Aorta (tissue), 5 donors: ENCODE results near the gene SUMO2. TPM values are rescaled to one million over a fixed set of nuclear protein-coding genes. Genes with fewer than 3 reads are reported as not detected.
"Not testable (repeated sequence)": the region's sequence is repeated elsewhere in the genome, so short reads cannot be mapped to it uniquely, and the experiment has no call there.

ENCODE experiments used
- ATAC-seq: fragments of 200-7000 bp; cut with Tn5 transposase; one replicate; pipeline ENCODE4 v1.9.1; 2022; ENCODE audit warnings: moderate library complexity; ENCODE audit not compliant: low FRiP score
- DNase-seq, 2 donors: peaks; one replicate each; pipeline ENCODE4 v3.0.0-alpha.2; 2020
- H3K27ac ChIP-seq, 2 donors: one replicate each; pipeline ENCODE4 v1.5.1; 2013; ENCODE audit warnings: low read length in 2 of 2, mild to moderate bottlenecking in 2 of 2, moderate library complexity in 2 of 2, control low read depth in 1 of 2, inconsistent platforms in 1 of 2, low read depth in 1 of 2
- H3K27me3 ChIP-seq, 2 donors: one replicate each; pipeline ENCODE4 v1.6.1; 2013; ENCODE audit warnings: control low read depth in 1 of 2, low read length in 1 of 2, mild to moderate bottlenecking in 1 of 2, moderate library complexity in 1 of 2; ENCODE audit not compliant: insufficient read depth in 2 of 2, control insufficient read depth in 1 of 2
- H3K36me3 ChIP-seq, 2 donors: one replicate each; pipeline ENCODE4 v1.6.1; 2013; ENCODE audit warnings: control low read depth in 1 of 2, low read length in 1 of 2, mild to moderate bottlenecking in 1 of 2; ENCODE audit not compliant: insufficient read depth in 2 of 2, control insufficient read depth in 1 of 2
- H3K4me1 ChIP-seq, 2 donors: one replicate each; pipeline ENCODE4 v1.6.1; 2013; ENCODE audit warnings: low read length in 2 of 2, control low read depth in 1 of 2, mild to moderate bottlenecking in 1 of 2, moderate library complexity in 1 of 2; ENCODE audit not compliant: insufficient read depth in 2 of 2, control insufficient read depth in 1 of 2
- H3K4me3 ChIP-seq, 2 donors: one replicate each; pipeline ENCODE4 v1.5.1; 2013; ENCODE audit warnings: low read length in 2 of 2, control low read depth in 1 of 2, mild to moderate bottlenecking in 1 of 2
- H3K9me3 ChIP-seq: one replicate; pipeline ENCODE4 v1.6.1; 2013; ENCODE audit warnings: mild to moderate bottlenecking, low read length; ENCODE audit not compliant: control insufficient read depth
- WGBS, 2 donors: extraction: QIAGEN DNeasy Blood & Tissue Kit; methylation state at CpG; one replicate each; pipeline ENCODE4 v1.1.7; 2013; 5-methylcytosine and 5-hydroxymethylcytosine counted together
- intact Hi-C, 2 donors: fragments of 100-400 bp; cut with DNase I; formaldehyde crosslinking; loops; one replicate each; pipeline versions ENCODE4 v1.14.2 to v1.15.0; 2022
- polyA plus RNA-seq, 2 donors: library from polyadenylated mRNA; stranded (reverse); fragments of 200-250 nt; gene quantifications; one replicate each; pipeline ENCODE4 v1.2.3, GENCODE V29; 2013
- total RNA-seq, 2 donors: library from RNA; stranded (reverse); fragmentation: NEBNext Ultra II Directional; extraction: Animal tissue kit (Norgen Biotek cat#: 25700); gene quantifications; one replicate each; pipeline ENCODE4 v1.2.1, GENCODE V29; 2021
- donor health status: healthy with polysubstance abuse.
- donor health status: Bipolar disorder and iron deficiency.
- donor health status: DM: no; HTN: no; CAD: no.
- donor health status: DM: no; HTN: no; CAD: no.
- donor health status: DM: yes; HTN: yes; CAD: no.

SUMO2 gene
- total and polyA plus RNA-seq, 4 donors: 96.2 to 280 (median 188) TPM

GRCh38 chr17:75218131-75218530, 35.4 kb upstream of the SUMO2 start:
- Histone ChIP-seq H3K27ac (no peak overlapping the region), H3K4me1 (no peaks in the 10 kb centered on the region), H3K4me3 (no peak overlapping the region), H3K9me3 (no peaks in the 10 kb centered on the region), H3K27me3 (no peaks in the 10 kb centered on the region), H3K36me3 (peaks cover 2 to 10% of the 10 kb centered on the region in 2 donors)
- WGBS, 2 donors: 87 to 90% methylated on average over 6 of the region's 6 CpGs
- DNase-seq (no peak), ATAC-seq (no peak)
- intact Hi-C loops: no loop called here

- H3K4me3 ChIP-seq: no peak overlapping the region
- no peak overlapping the region for H3K27ac ChIP-seq
- H3K27me3 ChIP-seq: no peaks in the 10 kb centered on the region
- no peaks in the 10 kb centered on the region for H3K9me3 ChIP-seq
- H3K36me3 ChIP-seq: peaks cover 0 to 5% of the 10 kb centered on the region in 2 donors
- intact Hi-C loops: no loop called here
- H3K4me1 ChIP-seq: no peaks in the 10 kb centered on the region
- WGBS, 2 donors: 75 to 77% methylated on average over 3 of the region's 3 CpGs
- DNase-seq (no peak), ATAC-seq (no peak)
These were observed 26.3 kb upstream of the SUMO2 start for GRCh38 chr17:75209061-75209460.

GRCh38 chr17:75208161-75208560, 25.4 kb upstream of the SUMO2 start:
- Histone ChIP-seq H3K27ac (no peak overlapping the region), H3K27me3 (no peaks in the 10 kb centered on the region), H3K9me3 (no peaks in the 10 kb centered on the region), H3K4me3 (no peak overlapping the region), H3K36me3 (peaks cover 0 to 3% of the 10 kb centered on the region in 2 donors), H3K4me1 (no peaks in the 10 kb centered on the region)
- ATAC-seq (no peak), DNase-seq (no peak)
- intact Hi-C loops: no loop called here
- WGBS, 2 donors: 88 to 89% methylated on average over 9 of the region's 9 CpGs

GRCh38 chr17:75207760-75208159, 25.0 kb upstream of the SUMO2 start:
- H3K36me3 ChIP-seq: peaks cover 0 to 1% of the 10 kb centered on the region in 2 donors
- ATAC-seq: no peak
- WGBS, 2 donors: 84 to 87% methylated on average over 12 of the region's 12 CpGs
- DNase-seq: no peak
- H3K4me1 ChIP-seq: no peaks in the 10 kb centered on the region
- no peaks in the 10 kb centered on the region for H3K9me3 ChIP-seq
- intact Hi-C loops: no loop called here
- no peaks in the 10 kb centered on the region for H3K27me3 ChIP-seq
- no peak overlapping the region for H3K27ac ChIP-seq
- H3K4me3 ChIP-seq: no peak overlapping the region

GRCh38 chr17:75207050-75207407, 24.3 kb upstream of the SUMO2 start:
- H3K4me3 ChIP-seq, H3K4me1 ChIP-seq, intact Hi-C loops, H3K27me3 ChIP-seq, H3K27ac ChIP-seq, DNase-seq, H3K9me3 ChIP-seq, H3K36me3 ChIP-seq, ATAC-seq: not testable (repeated sequence)
- 84 to 87% methylated on average over 8 of the region's 8 CpGs for WGBS, 2 donors

- no peaks in the 10 kb centered on the region for H3K9me3 ChIP-seq
- peak overlapping the region; percentile 80 to 90 for H3K4me3 ChIP-seq
- no peaks in the 10 kb centered on the region for H3K4me1 ChIP-seq
- WGBS, 2 donors: 0% methylated on average over 22 of the region's 22 CpGs
- H3K27me3 ChIP-seq: no peaks in the 10 kb centered on the region
- DNase-seq: no peak
- intact Hi-C loops: loop anchor here in 1 of 2 donors (2.0 kb wide), 1 partner anchor 91 kb away; no protein-coding TSS in a partner anchor
- no peak for ATAC-seq
- H3K27ac ChIP-seq: peak overlapping the region in 1 of 2 donors; percentile 79
- H3K36me3 ChIP-seq: no peaks in the 10 kb centered on the region
These were observed 23.0 kb upstream of the SUMO2 start for GRCh38 chr17:75205793-75206163.

- Histone ChIP-seq H3K27me3 (no peaks in the 10 kb centered on the region), H3K4me1 (no peaks in the 10 kb centered on the region), H3K27ac (peak within 1 kb of the TSS in 1 of 2 donors; percentile 79), H3K9me3 (no peaks in the 10 kb centered on the region), H3K36me3 (no peaks in the 10 kb centered on the region), H3K4me3 (peak within 1 kb of the TSS; percentile 80 to 90)
- ATAC-seq: peak; percentile 99
- intact Hi-C loops: loop anchor here in 1 of 2 donors (2.0 kb wide), 1 partner anchor 90 kb away; no protein-coding TSS in a partner anchor
- 0 to 1% methylated on average over 52 to 57 of the region's 57 CpGs for WGBS, 2 donors
- DNase-seq: peak; percentile 96 to 98
These were observed 22.5 kb upstream of the SUMO2 start, which contains the start of gene NUP85 for GRCh38 chr17:75205037-75205792. Gene NUP85, plus strand, starts transcription at chr17:75205679. Its CDS starts 83 bp downstream, at chr17:75205762.

GRCh38 chr17:75199886-75200618, 17.3 kb upstream of the SUMO2 start:
- no peak for ATAC-seq

More at GRCh38 chr17:75199886-75200618, 17.3 kb upstream of the SUMO2 start:
- 92% methylated on average over 6 of the region's 6 CpGs for WGBS, 2 donors
- H3K36me3 ChIP-seq: no peaks in the 10 kb centered on the region
- intact Hi-C loops: loop anchor here (2.0 to 5.0 kb wide), 2 partner anchors 85 to 238 kb away; no protein-coding TSS in a partner anchor
- no peaks in the 10 kb centered on the region for H3K4me1 ChIP-seq
- H3K27me3 ChIP-seq: no peaks in the 10 kb centered on the region
- H3K9me3 ChIP-seq: no peaks in the 10 kb centered on the region
- DNase-seq: no peak
- H3K27ac ChIP-seq: no peak overlapping the region
- no peak overlapping the region for H3K4me3 ChIP-seq
